DND-41 (cell line): ENCODE measurements around the gene VAV2.

Experiments used
- ATAC-seq: fragments of 200-7000 bp; cut with Tn5 transposase; 3 replicates; pipeline ENCODE4 v1.9.1; 2021; ENCODE audit warnings: low read depth; ENCODE audit not compliant: insufficient read depth
- DNase-seq: peaks from one replicate; pipeline ENCODE4 v3.0.0-alpha.2; 2020
- H2AFZ ChIP-seq: 2 replicates; pipeline ENCODE4 v1.6.0; 2012; ENCODE audit warnings: low read depth, low read length
- H3K27ac ChIP-seq: 2 replicates; pipeline ENCODE4 v1.5.1; 2012; ENCODE audit warnings: low read length, inconsistent platforms
- H3K27me3 ChIP-seq: fragments of 200-600 bp; sonication (generic); 2 replicates; pipeline ENCODE4 v1.6.0; 2012; ENCODE audit warnings: low read length, mild to moderate bottlenecking, inconsistent platforms; ENCODE audit not compliant: insufficient read depth, poor library complexity
- H3K36me3 ChIP-seq: 2 replicates; pipeline ENCODE4 v1.5.1; 2012; ENCODE audit warnings: low read length, inconsistent platforms; ENCODE audit not compliant: insufficient read depth
- H3K4me1 ChIP-seq: 2 replicates; pipeline ENCODE4 v1.5.1; 2012; ENCODE audit warnings: mild to moderate bottlenecking, low read length; ENCODE audit not compliant: insufficient read depth
- H3K4me2 ChIP-seq: 2 replicates; pipeline ENCODE4 v1.6.0; 2012; ENCODE audit warnings: mild to moderate bottlenecking, moderate library complexity, low read length, inconsistent platforms; ENCODE audit not compliant: insufficient read depth
- H3K4me3 ChIP-seq, 2 experiments: fragments of 200-600 bp in 1 of 2; shearing (Covaris generic) in 1 of 2; 2 replicates each; pipeline ENCODE4 v1.5.1; 2012 to 2016; ENCODE audit warnings: inconsistent platforms in 2 of 2, low read length in 2 of 2, mild to moderate bottlenecking in 2 of 2, low read depth in 1 of 2, moderate library complexity in 1 of 2
- H3K79me2 ChIP-seq: 2 replicates; pipeline ENCODE4 v1.6.0; 2012; ENCODE audit warnings: low read length, inconsistent platforms; ENCODE audit not compliant: insufficient read depth
- H3K9ac ChIP-seq: 2 replicates; pipeline ENCODE4 v1.6.0; 2012; ENCODE audit warnings: low read depth, mild to moderate bottlenecking, inconsistent platforms, low read length, moderate library complexity
- H3K9me3 ChIP-seq: 2 replicates; pipeline ENCODE4 v1.5.1; 2012; ENCODE audit warnings: low read length, moderate library complexity, mild to moderate bottlenecking, inconsistent platforms; ENCODE audit not compliant: insufficient read depth, severe bottlenecking
- H4K20me1 ChIP-seq: 2 replicates; pipeline ENCODE4 v1.6.0; 2012; ENCODE audit warnings: low read length; ENCODE audit not compliant: insufficient read depth
- CTCF ChIP-seq: IDR thresholded peaks from 2 replicates; pipeline ENCODE4 v1.5.1; 2012; ENCODE audit warnings: borderline replicate concordance, low read length, moderate library complexity, mild to moderate bottlenecking; ENCODE audit not compliant: poor library complexity, severe bottlenecking; ENCODE audit errors: extremely low read depth
- EZH2 ChIP-seq: IDR thresholded peaks from 3 replicates; pipeline ENCODE4 v1.6.1; 2012; ENCODE audit warnings: borderline replicate concordance, low read depth, mild to moderate bottlenecking, moderate library complexity, low read length, inconsistent platforms; ENCODE audit not compliant: severe bottlenecking

VAV2 gene

GRCh38 chr9:133789778-133790177, 202.3 kb downstream of the VAV2 start:
- no peak for TF ChIP-seq CTCF
- H3K27me3 ChIP-seq: no peaks in the 10 kb centered on the region
- H3K27ac ChIP-seq: no peak overlapping the region
- H3K4me2 ChIP-seq: no peak overlapping the region
- DNase-seq: no peak
- H3K9ac ChIP-seq: no peak overlapping the region
- no peak for ATAC-seq
- no peaks in the 10 kb centered on the region for H3K9me3 ChIP-seq
- H3K4me3 ChIP-seq: no peak overlapping the region
- no peaks in the 10 kb centered on the region for H3K4me1 ChIP-seq
- H3K36me3 ChIP-seq: no peaks in the 10 kb centered on the region
- no peaks in the 10 kb centered on the region for H3K79me2 ChIP-seq
- H2AFZ ChIP-seq: no peak overlapping the region
- no peaks in the 10 kb centered on the region for H4K20me1 ChIP-seq

DNA sequence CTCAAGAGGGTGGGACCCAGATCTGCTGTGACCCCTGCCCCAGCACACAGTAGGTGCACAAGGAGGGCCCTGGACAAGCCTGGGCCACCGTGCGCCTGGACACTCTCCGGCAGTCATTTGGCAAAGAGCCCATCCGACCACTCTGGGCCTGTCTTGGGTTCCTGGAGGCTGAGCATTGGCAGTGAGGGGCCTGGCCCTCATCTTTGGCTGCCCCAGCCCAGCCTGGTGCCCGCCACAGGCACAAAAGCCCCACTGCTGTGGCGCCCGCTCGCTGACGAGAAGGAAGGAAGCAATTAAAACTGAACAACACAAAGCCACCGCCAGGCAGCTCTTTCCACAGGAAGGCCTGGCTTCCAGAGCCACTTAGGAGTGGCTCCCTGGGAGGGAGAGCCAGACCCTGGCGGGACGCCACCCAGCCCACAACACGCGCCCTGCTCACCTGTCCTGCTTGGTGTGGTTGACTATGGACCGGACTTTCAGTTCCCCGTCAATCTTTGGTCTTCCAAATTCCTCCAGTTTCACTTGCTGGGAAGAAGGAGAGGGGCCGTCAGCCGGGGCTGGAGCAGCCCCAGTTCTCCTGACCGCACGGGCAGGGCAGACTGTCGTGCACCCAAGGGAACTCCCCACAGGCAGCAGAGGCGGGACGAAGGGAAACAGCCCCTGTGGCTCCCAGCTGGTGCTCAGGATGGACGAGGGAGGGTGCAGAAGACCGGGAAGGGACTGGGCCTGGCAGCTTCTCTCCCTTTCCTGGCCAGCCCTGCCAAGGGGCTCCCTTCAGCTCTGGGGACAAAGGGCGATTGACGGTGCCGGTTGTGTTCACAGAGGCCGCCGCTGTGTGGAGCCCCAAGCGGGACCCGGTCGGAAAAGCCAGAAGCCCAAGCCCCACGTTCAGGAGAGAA, 203.1 kb downstream of the VAV2 start:
- no peak for DNase-seq
- no peaks in the 10 kb centered on the region for H4K20me1 ChIP-seq
- TF ChIP-seq EZH2: no peak
- no peak for TF ChIP-seq CTCF

DNA sequence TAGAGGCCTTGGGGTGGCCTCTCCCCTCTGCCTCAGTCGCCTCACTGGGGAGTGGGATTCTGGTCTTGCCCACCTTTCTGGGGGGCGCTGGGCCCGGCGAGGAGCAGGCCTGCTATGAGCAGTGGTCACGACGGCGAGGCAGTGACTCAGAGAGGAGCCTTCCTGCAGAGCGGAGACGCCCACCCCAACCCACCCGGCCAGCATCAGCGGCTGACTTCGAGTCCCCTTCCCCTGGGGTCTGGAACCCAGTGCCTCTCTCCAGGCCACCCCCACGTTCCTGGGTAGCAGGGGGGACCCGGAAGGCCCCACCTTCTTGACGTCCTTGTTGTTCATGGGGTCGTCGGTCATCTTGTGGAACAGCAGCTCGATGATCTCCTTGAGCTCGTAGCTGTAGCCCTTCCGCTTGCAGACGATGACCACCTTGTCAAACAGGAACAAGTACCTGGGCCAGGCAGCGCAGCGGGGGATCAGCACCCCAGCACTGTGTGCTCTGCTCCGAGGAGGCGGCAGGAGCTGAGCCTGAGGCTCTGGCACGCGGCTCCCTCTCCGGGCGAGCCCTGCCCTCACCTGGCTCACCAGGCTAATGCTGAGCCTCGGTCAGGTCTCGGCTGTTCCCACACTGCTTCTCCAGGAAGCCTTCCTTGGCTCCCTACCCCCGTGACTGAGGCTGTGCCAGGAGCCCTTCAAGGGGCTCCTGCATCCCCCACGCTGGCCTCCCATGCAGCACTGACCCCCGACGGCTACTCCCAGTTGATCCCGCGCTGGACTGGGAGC, 203.9 kb downstream of the VAV2 start:
- DNase-seq: no peak
- Histone ChIP-seq H3K79me2 (no peaks in the 10 kb centered on the region), H3K27ac (no peak overlapping the region), H3K36me3 (no peaks in the 10 kb centered on the region), H3K4me3 (no peak overlapping the region), H3K27me3 (no peaks in the 10 kb centered on the region), H3K9me3 (no peaks in the 10 kb centered on the region), H2AFZ (no peak overlapping the region), H3K4me2 (no peak overlapping the region), H3K9ac (no peak overlapping the region), H4K20me1 (no peaks in the 10 kb centered on the region), H3K4me1 (no peaks in the 10 kb centered on the region)
- no peak for ATAC-seq
- TF ChIP-seq EZH2: no peak
- no peak for TF ChIP-seq CTCF

More for the DNA sequence above, 203.1 kb downstream of the VAV2 start:
- Histone ChIP-seq H3K4me3 (no peak overlapping the region), H3K9me3 (no peaks in the 10 kb centered on the region), H3K36me3 (no peaks in the 10 kb centered on the region), H3K27me3 (no peaks in the 10 kb centered on the region), H3K9ac (no peak overlapping the region), H2AFZ (no peak overlapping the region), H3K79me2 (no peaks in the 10 kb centered on the region), H3K4me1 (no peaks in the 10 kb centered on the region), H3K27ac (no peak overlapping the region), H3K4me2 (no peak overlapping the region)
- ATAC-seq: no peak
